HG03378 (cell line): ENCODE results near the gene FAH.
"Not testable (repeated sequence)": the region's sequence is repeated elsewhere in the genome, so short reads cannot be mapped to it uniquely, and the experiment has no call there.

ENCODE experiments used
- ATAC-seq: cut with Tn5 transposase; IDR thresholded peaks from one replicate; pipeline ENCODE4 v1.9.1; 2021; ENCODE audit warnings: mild to moderate bottlenecking, moderate library complexity; ENCODE audit not compliant: unreplicated experiment

Gene FAH

GRCh38 chr15:80152896-80153876 is at the start of gene FAH:
TSS of gene FAH (plus strand) at chr15:80152999. CDS start at chr15:80153055, 56 bp downstream.
- no peak for ATAC-seq

GRCh38 chr15:80105193-80105592 is 47.6 kb upstream of the FAH start:
- ATAC-seq = no peak

GRCh38 chr15:80105595-80105994 is 47.2 kb upstream of the FAH start:
- no peak for ATAC-seq

GRCh38 chr15:80106051-80106450 is 46.7 kb upstream of the FAH start:
- ATAC-seq = no peak

- ATAC-seq = no peak
Measured at GRCh38 chr15:80107204-80107603, 45.6 kb upstream of the FAH start.

- ATAC-seq = no peak
Measured at GRCh38 chr15:80107774-80108173, 45.0 kb upstream of the FAH start.

GRCh38 chr15:80109388-80109787 is 43.4 kb upstream of the FAH start:
- ATAC-seq = no peak

- ATAC-seq = no peak
Measured at GRCh38 chr15:80110920-80111319, 41.9 kb upstream of the FAH start.

GRCh38 chr15:80114114-80114513 is 38.7 kb upstream of the FAH start:
- ATAC-seq = no peak

GRCh38 chr15:80115021-80115420 is 37.8 kb upstream of the FAH start:
- no peak for ATAC-seq

- ATAC-seq = no peak
Measured at GRCh38 chr15:80118956-80119355, 33.8 kb upstream of the FAH start.

GRCh38 chr15:80120636-80121035 is 32.2 kb upstream of the FAH start:
- no peak for ATAC-seq

- ATAC-seq = no peak
Measured at GRCh38 chr15:80121546-80121945, 31.3 kb upstream of the FAH start.

GRCh38 chr15:80123034-80123433 is 29.8 kb upstream of the FAH start:
- ATAC-seq = no peak

- ATAC-seq = not testable (repeated sequence)
Measured at GRCh38 chr15:80127253-80127652, 25.5 kb upstream of the FAH start.

GRCh38 chr15:80127911-80128310 is 24.9 kb upstream of the FAH start:
- ATAC-seq = no peak

GRCh38 chr15:80132382-80132781 is 20.4 kb upstream of the FAH start:
- ATAC-seq = no peak

- no peak for ATAC-seq
Measured at GRCh38 chr15:80136854-80137253, 15.9 kb upstream of the FAH start.

- no peak for ATAC-seq
Measured at GRCh38 chr15:80138961-80139360, 13.8 kb upstream of the FAH start.

GRCh38 chr15:80140909-80141308 is 11.9 kb upstream of the FAH start:
- no peak for ATAC-seq

- ATAC-seq = no peak
Measured at GRCh38 chr15:80141916-80142598, 10.7 kb upstream of the FAH start.

- no peak for ATAC-seq
Measured at GRCh38 chr15:80142646-80143045, 10.2 kb upstream of the FAH start.
